SK-N-SH treated with all-trans-retinoic acid at 6 μM for 48 hours (cell line): Measurements from ENCODE around the gene CD2.

ENCODE experiments used
- CSRNP3 ChIP-seq: fragments of 250-450 bp; sonication (Bioruptor Pico); IDR thresholded peaks from 2 replicates; pipeline ENCODE4 v1.5.1; 2021; ENCODE audit warnings: mild to moderate bottlenecking, moderate library complexity
- ESRRG ChIP-seq: fragments of 250-450 bp; sonication (Bioruptor Pico); IDR thresholded peaks from 2 replicates; pipeline ENCODE4 v1.6.1; 2021; ENCODE audit warnings: mild to moderate bottlenecking
- PATZ1 ChIP-seq: fragments of 250-450 bp; sonication (Bioruptor Pico); IDR thresholded peaks from 2 replicates; pipeline ENCODE4 v1.8.0; 2020; ENCODE audit warnings: mild to moderate bottlenecking, moderate library complexity, borderline replicate concordance
- POU6F1 ChIP-seq: fragments of 250-450 bp; sonication (Bioruptor Pico); IDR thresholded peaks from 2 replicates; pipeline ENCODE4 v1.8.0; 2021; ENCODE audit warnings: low read depth, mild to moderate bottlenecking, moderate library complexity, borderline replicate concordance
- TCF4 ChIP-seq: fragments of 250-450 bp; sonication (Bioruptor Pico); IDR thresholded peaks from 2 replicates; pipeline ENCODE4 v1.8.0; 2021; ENCODE audit warnings: mild to moderate bottlenecking, moderate library complexity, borderline replicate concordance
- ZFP3 ChIP-seq: fragments of 250-450 bp; sonication (Bioruptor Pico); IDR thresholded peaks from 2 replicates; pipeline ENCODE4 v1.5.0; 2020; ENCODE audit warnings: mild to moderate bottlenecking, moderate library complexity
- ZFP30 ChIP-seq: fragments of 450-650 bp; formaldehyde crosslinking; IDR thresholded peaks from 2 replicates; pipeline ENCODE4 v1.5.0; 2022; ENCODE audit warnings: mild to moderate bottlenecking, moderate library complexity

GRCh38 chr1:116760996-116761665 is 6.9 kb downstream of the CD2 start:
- TF ChIP-seq ESRRG (CRISPR knock-in tag), result no peak
- no peak for TF ChIP-seq POU6F1 (CRISPR knock-in tag)
- TF ChIP-seq PATZ1 (CRISPR knock-in tag), result no peak
- TF ChIP-seq CSRNP3, result no peak
- TF ChIP-seq ZFP30 (CRISPR knock-in tag), result no peak
- no peak for TF ChIP-seq TCF4 (CRISPR knock-in tag)
- TF ChIP-seq ZFP3 (CRISPR knock-in tag), result no peak
